ENCODE data around the gene TRAF1.
A peak's percentile ranks its signal among the peaks of the same experiment; 100 is the strongest.

TRAF1 gene

DNA sequence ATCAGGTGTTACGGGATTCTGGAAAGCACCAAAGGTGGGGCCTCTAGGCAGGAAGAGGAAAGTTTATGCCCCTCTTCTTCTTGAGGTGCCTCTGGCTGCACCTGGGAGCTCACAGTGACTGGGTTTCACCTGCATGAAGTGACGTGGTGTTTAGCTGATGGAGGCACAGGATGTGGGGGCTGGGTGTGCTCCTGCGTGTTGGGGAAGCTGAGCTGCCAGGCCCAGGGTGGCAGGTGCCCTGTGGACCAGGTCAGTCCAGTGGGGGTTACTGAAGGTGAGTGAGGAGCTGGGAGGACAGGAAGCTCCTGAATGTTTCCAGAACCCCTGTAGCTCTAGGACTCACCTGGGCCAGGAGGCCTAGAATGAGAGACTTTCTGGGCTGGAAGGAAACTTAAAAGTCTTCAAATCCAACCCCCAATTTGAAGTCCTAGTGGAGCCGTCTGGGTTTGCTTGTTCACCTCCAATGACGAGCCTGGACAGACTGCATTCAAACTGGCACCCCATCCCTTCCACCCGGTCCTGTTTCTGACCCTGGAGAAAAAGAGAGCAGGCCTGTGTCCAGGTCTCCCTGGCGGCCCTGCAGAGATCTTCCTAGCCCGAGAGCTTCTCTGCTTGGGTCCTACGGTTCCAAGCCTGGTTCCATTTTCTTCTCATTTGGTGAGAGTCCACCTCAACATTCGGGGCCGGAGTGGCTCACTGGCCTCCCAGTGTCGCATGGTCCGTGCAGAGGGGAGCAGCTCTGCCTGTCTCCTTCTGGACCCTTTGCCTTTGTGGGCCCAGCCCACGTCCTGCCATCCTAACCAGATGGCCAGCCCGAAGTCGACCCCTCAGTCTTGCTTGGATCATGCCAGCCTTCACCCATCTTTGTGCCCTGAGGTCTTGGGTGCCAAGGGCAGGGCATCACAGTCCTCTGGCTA is 22.3 kb downstream of the TRAF1 start:
- no peak for DNase-seq

DNA sequence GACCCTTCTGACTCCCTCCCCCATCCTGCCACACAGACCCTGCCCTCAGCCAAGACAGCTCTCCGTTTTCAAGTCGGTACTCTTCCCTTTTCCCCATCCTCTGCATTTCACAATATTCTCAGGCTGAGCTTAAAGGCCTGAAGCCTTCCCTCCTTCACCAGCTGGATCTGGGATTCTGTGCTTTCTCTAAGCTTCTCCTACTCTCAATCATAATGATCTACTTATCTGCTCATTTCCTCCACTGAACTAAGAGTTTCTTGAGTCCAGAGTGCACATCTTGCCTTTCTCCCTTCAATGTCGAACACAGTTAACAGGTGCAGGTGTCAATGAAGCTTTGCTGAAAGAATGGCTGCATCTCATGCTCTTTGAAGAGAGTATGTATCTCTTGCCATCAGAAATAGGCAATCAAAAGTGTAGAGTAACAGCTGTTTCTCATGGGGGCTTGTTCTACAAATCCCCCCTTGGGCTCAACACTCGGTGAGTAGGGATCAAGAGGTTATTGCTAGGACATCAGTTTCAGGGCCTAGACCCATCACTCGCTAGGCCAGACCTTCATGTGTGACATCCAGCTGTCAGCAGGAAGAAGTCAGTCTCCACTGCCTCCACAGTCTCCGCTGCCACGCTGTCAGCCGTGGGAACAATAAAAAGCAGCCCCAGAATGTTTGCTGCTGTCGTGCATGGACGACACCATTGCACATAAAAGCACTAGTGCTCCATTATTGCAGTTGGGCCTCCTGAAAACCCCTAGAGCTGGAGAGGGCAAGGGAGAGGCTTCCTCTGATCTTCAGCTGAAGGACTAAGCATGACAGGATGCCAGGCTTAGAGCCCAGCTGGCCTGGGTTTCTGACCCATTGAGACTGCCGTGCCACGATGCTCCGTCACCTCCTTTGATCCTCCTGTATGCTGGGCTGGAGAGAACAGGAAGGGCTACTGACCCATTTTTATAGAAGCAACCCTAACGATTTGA is 23.7 kb downstream of the TRAF1 start:
- no peak for DNase-seq

DNA sequence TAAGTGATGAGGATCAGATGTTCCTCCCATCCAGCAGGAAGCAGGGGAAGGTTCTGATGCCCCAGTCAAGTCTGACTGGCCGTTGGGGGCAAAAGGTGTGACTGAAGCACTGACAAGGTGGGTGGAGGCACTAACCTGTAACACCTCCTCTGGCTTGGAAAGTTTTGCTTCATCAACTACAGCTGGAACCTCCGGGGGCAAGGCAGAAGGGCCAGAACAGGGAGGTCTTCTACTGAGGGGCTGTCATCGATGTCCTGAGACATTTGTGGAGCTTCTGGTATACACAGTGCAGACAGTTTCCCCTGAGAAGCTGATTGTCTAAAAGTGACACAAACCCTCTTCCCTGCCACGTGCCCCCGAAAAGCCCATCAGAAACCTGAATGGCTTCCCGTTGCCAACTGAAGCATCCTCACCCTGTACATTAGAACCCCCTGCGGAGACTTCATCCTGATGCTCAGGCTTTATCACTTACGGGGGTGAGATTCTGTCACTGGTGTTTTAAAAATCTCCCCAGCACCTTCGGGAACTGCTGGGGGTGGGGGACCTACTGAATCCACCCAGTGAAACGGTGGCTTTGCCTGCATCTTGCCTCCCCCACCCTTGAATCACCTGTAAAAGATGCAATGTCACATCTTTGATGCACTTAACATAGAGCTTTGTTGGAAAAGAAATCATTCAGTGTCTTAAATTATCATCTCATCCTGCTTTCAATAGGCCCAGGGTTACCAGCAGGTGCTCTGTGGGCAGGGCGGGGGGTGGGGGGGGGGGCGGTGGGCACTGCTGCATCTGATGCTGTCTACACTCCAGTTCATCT is 24.6 kb downstream of the TRAF1 start:
- no peak for DNase-seq

DNA sequence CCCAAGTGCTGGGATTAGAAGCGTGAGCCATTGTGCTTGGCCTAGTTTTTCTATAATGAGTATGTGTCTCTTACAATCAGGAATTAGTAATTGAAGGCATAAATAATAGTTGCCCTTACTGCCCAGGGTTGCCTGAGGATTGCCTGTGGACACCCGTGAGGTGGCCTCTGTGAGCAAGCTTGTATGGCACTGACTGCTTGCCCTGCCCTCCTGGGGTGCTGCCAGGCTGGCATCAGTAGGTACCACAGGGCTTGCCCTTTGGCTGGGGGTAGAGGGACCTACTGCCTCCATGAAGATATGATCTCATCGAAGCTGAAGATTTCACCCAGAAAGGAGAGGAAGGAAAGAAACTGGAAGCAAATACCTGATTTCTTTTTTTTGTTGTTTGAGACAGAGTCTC is 25.8 kb downstream of the TRAF1 start:
- DNase-seq = no peak

DNA sequence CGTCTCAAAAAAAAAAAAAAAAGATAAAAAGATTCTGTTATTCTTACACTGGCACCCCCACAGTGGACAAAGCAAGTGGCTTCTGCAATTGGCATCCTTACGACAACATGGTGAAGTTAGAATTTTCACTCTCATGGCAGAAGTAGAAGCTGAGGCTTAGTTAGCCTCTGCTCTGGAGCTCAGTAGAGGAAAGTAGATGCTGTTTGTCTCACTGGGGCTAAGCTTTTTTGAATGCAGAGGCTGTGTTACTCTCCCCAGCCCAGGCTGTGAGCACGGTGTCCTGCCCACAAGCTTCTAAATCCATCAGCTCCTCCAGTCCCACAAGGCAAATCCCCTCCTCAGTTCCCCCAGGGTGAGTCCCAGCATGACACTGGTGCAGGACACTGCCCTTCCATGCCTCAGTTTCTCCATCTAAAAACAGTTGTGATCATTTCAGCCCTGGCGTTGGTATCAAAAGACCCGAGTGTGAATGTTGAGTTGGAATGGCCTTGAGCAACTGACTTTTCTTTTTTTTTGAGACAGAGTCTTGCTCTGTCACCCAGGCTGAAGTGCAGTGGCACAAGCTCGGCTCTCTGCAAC is 27.0 kb downstream of the TRAF1 start:
- DNase-seq = no peak

DNA sequence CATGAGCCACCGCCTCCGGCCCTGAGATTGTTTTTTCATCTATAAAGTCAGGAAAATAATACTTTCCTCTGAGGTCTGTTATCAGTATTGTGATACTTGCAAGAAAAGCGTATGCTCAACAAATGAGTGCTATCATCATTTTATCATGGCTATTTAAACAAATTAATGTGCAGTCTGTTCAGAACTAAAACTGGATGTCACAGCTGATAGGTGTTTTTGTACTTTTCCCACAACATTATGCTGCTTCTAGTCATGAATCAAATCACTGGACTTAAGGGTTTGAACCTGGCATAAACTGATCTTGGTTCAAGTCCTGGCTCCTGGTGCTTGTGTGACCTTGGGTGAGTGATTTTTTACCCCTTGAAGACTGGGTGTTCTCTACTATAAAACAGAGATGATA is 28.2 kb downstream of the TRAF1 start:
- DNase-seq = no peak

DNA sequence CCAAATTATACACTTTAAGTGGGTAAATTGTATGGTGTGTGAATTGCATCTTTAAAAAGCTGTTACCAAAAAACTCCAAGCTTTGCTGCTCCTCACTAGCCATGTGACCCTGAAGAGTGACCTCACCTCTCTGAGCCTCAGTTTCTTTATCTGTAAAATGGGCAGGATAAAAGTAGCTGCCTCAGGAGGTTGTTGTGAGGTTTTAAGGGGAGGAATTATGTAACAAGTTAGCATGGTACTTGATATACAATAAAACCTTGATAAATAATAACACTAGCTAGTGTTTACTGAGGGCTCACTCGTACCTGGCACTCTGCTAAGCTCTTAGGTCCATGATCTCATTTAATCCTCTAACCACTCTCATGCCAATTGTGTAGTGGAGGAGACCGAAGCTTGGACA is 30.6 kb downstream of the TRAF1 start:
- DNase-seq = no peak

DNA sequence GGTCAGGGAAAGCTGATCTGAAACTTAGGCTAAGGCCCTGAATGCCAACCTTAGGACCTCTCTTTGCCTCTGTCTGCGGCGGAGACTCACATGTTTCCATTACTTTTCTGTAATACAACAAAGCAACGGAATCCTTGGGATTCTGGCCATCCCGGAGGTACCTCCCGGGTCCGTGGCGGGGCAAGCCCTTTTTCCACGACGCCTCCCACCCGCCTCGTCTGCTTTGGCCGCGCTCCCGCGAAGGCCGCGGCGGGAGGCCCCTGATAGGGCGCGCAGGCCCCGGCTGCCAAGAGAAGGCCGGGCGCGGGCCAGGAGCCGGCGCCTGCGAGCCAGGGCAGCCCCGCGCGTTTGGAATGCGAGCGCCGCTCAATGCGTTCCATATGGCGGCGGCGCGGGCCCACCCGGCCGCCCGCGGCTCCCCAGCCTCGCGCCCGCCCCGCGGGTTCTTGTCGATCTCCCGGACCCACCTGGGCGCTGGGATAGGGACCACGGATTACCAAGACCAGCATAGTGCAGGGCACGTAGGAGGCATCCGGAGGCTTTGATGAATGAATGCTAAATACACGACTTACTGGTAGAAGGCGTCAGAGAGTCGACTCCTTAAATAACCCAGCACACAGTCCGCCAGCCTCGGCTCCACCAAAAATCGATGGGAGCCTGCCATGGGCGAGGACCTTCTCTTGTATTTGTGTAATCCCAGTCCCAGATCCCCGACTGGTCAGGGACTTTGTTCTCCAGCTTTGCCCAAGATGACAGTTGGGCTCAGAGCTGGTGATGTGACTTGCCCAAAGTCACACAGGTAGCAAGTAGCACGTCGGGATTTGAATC is 32.1 kb downstream of the TRAF1 start:
- peak; percentile 88 for DNase-seq

DNA sequence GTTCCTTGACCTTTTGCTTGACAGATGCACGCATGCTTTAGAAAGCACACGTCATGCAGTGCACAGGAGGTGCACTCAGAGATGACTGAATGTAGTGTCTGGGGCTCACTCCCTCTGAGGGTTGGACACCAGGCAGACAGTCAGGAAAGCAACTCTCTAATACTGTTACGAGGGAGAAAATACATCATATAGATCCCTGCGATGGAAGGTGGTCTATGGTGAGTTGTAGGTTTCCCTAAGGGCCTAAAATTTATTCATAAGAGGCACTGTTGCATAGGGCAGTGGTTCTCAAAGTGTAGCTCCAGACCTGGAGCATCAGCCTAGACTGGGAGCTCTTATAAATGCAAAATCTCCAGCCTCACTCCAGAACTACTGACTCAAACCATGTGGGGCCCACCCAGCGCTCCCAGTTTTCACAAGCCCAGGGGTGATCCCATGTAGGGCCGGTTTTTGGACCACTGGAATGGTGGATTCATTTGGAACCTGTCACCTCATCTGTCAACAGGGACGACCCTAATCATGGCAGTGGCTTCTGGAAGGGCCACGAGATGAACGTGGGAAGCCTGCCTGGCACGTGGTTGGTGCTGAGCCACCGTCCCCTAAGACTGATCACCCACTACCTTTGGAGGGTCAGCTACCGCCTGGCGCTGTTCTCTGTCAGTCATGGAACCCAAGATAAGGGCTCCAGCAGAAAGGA is 32.8 kb downstream of the TRAF1 start:
- no peak for DNase-seq

DNA sequence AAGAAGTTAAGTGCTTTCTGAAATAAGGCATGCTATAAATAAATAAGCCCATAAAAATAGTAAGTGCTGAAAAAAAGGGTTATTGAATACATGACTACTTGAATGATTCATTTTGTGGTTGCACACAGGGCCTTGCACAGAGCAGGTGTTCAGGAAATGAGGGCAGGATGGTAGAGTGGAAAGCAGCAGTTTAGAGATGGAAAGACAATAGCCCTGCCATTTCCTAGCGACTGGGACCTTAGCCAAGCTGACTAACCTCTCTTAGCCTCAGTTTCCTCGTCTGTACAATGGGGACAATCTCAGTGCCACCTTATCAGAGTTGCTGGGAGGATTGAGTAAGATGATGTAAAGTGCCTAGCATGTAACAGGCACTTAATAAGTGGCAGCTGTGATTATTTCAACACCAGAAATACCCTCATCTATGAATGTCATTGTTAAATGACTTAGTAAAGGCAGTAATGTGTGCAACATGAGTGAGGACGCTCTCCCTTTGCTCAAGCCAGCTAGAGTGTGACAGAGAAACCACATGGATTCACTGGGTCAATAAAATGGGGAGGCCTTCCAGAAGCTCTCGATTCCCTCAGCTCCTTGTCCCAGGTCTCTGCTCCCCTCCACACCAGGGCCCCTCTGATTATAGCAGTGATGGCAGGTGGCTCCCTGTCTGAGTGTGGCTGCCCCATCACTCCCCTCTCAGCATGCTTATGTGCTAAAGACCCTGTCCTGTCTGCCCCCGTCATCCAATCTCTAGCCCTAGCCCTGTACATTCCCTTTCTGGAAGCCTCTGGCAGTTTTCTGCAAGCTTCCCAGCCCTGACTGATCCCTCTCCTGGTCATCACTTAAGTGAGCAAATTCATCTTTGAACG is 33.6 kb downstream of the TRAF1 start:
- no peak for DNase-seq

DNA sequence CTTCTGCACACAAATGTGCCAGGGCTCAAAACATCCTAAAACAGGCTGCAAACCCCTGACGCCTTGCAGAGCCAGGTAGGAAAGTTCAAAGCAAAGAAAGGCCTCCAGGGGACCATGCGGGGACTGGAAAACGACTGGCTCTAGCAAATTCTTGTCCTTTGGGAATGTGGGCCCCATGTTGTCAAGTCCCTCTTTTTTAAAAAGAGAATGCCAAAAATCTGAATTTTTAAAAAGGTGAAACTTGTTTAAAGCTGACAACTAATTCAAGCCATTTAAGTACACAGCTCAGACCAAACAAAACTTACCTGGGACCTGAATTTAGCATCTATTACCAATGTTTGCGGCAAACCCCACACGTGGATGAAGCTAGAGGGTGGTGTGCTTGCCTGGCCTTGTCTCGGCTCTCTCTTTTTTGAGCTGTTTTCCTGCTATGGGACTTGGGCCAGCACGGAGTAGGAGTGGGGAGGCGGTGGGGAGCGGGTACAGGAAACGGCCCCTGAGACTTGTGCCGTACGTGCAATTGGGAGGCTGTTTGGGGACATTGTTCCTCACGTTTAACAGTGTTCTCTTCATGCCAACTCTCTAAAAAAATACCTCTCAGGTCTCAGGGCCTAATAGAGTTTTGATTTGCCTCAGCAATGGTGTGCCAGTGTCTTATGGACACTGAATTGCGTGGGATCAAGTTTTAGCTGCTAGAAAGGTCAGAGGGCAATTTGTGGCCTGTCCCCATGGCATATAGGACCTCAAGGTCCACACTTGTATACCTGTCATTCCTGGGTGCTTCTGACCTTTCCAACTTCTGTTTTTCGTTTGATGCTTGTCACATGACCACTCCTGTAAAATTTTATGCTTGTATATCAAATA is 34.5 kb downstream of the TRAF1 start:
- peak; percentile 69 for DNase-seq

DNA sequence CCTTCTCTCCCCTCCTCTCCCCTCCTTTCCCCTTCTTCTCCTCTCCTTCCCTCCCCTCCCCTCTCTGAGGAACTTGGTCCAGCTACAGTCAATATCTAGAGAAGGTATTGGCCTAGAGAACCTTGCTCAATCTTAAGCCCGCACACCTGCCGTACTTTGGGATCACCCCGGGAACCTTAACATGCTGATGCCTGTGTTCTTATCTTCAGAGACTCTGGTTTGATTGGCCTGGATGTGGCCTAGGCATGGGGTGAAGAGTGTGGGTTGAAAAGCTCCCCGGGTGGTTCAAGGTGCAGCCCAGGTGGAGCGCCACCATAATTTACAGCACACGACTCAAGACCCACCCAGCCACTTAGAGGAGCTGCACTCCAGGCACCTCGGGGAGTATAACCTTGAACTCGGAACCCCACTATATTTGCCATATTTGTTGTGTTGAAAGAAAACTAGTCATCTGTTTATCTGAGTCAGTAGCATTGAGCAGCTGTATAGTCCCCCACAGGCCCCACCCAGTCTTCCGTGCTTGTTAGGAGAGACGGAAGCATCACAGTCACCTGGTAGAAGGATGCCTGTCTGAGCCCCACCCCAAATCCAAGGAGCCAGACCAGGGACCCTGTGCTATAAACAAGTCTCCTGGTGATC is 35.2 kb downstream of the TRAF1 start:
- no peak for DNase-seq

DNA sequence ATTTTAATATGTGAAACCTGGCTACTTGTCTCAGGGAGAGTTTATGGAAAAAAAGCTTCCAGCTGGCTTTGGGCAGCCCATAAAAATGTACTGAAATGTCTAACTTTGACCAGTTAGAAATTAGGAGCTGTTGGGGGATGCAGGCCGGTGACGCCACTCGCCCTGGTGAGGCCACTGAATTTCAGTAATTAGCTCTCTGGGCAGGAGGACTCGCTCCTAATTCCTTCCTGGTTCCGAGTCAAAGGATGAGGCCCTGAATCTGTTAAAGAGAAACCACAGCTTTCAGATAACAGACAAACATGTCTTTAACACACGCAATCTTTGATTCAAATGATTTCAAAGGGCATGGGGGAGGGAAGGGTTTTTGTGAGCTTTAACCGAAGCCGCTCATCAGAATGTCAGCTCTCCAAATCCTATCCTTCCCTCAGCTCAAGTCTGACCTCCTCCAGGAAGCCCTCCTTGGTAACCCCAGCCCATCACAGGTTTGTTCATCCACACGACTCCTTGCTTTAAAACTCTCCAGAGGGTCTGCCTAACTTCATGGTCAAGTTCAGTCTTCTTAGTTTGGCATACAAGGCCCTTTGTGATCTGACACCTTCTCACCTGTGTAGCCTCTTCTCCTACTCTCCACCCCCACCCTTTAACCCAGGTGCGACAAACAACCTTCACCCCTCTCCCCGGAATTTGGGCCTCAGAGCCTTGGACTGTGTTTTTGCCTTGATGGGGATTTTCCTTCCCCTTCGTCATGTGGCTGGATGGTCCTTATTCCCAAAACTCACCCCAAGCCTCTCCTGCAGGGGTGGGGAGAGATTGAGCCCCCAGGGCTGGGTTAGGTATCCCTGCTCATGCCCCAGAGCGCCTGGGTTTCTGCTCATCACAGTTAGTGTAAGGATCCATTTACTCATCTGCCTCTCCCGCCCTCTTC is 36.0 kb downstream of the TRAF1 start:
- peak; percentile 65 for DNase-seq

DNA sequence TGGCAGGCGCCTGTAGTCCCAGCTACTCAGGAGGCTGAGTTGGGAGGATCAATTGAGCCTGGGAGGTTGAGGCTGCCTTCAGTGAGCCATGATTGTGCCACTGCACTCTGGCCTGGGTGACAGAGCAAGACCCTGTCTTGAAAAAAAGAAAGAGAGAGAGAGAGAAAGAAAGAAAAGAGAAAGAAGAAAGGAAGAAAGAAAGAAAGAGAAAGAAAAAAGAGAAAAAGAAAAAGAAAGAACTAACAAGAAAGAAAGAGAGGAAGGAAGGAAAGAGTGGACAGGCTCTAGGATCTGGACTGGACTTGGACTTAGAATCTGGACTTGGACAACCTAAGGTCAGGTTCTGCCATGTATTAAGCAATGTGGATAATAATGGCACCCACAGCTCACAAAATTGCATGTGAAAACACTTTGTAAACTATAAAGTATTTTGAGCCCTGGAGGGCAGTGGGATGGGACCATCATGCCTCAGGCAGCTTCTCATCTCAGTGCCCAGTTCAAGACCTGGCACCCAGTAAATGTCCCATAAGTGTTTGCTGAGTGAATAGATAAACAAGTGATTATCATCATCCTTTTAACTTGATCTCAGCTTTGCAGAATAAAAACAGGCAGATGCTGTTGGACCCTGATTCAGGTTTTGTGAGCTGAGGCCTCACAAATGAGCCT is 36.9 kb downstream of the TRAF1 start:
- DNase-seq = no peak

DNA sequence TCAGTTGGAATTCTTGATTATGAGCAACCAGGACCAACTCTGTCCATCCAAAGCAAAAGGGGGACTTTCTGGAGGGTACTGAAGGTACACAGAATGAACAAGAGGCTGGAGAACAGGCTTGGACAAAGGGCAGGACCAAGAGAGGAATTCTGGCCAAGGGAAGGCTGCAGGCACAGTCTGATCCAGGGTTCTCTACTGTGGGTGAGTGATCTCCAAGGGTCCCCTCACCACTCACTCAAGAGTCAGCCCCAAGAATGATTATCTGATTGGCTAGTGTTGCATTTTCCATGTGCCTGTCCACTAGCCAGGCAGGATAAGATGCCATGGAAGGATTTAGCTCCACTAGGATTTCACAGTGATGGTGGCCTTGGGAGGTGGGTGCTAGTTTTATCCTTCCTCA is 38.0 kb downstream of the TRAF1 start:
- DNase-seq = no peak

DNA sequence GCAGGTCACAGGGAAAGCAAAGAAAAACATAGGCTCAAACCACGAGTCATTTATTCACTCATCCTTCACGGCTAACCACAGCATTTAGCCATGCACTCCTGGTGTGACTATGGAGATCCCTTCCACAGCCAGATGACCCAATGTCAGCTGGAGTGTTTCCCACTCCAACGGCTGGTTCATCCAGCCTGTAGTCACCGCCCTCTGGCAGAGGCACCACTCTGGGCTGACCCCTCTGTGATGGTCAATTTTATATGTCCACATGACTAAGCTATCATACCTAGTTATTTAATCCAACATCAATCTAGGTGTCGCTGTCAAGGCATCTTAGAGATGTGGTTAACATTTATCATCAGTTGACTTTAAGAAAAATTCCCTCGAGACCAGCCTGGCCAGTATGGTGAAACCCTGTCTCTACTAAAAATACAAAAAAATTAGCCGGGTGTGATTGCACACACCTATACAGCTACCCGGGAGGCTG is 40.1 kb downstream of the TRAF1 start:
- DNase-seq = no peak

All from right hindlimb (tissue), 1 donor.